ENCODE results near the gene TOMM40L.

The TOMM40L gene

GRCh38 chr1:161196521-161197451 lies 29.1 kb upstream of the TOMM40L start:
- in situ Hi-C loops (cut with HindIII; ENCODE audit: low sequenced_read_pairs), result no loop called here

- in situ Hi-C loops (cut with HindIII; ENCODE audit: low sequenced_read_pairs), result no loop called here
Measured at GRCh38 chr1:161197560-161198193, 28.2 kb upstream of the TOMM40L start.

- in situ Hi-C loops (cut with HindIII; ENCODE audit: low sequenced_read_pairs), result no loop called here
Measured at GRCh38 chr1:161198194-161198896, 27.5 kb upstream of the TOMM40L start.

GRCh38 chr1:161198897-161199431 lies 26.9 kb upstream of the TOMM40L start, which contains the start of gene ADAMTS4:
ADAMTS4 (minus strand) TSS chr1:161199054; CDS start chr1:161198627, 427 bp downstream.
- in situ Hi-C loops (cut with HindIII; ENCODE audit: low sequenced_read_pairs), result no loop called here

- in situ Hi-C loops (cut with HindIII; ENCODE audit: low sequenced_read_pairs), result no loop called here
Measured at GRCh38 chr1:161199506-161200139, 26.2 kb upstream of the TOMM40L start.

GRCh38 chr1:161200421-161200991 lies 25.4 kb upstream of the TOMM40L start:
- in situ Hi-C loops (cut with HindIII; ENCODE audit: low sequenced_read_pairs), result no loop called here

GRCh38 chr1:161200992-161201835 lies 24.6 kb upstream of the TOMM40L start:
- in situ Hi-C loops (cut with HindIII; ENCODE audit: low sequenced_read_pairs), result no loop called here

GRCh38 chr1:161201836-161202712 lies 23.8 kb upstream of the TOMM40L start, which contains the start of gene NDUFS2:
NDUFS2 (plus strand) TSS chr1:161202367; CDS start chr1:161202386, 19 bp downstream.
- in situ Hi-C loops (cut with HindIII; ENCODE audit: low sequenced_read_pairs), result no loop called here

- in situ Hi-C loops (cut with HindIII; ENCODE audit: low sequenced_read_pairs), result loop anchor here (5.0 kb wide), 1 partner anchor 176 kb away; no protein-coding TSS in a partner anchor
Measured at GRCh38 chr1:161206411-161207140, 19.3 kb upstream of the TOMM40L start.

GRCh38 chr1:161207173-161207572 lies 18.7 kb upstream of the TOMM40L start:
- in situ Hi-C loops (cut with HindIII; ENCODE audit: low sequenced_read_pairs), result loop anchor here (5.0 kb wide), 1 partner anchor 175 kb away; no protein-coding TSS in a partner anchor

GRCh38 chr1:161209790-161210409 lies 16.0 kb upstream of the TOMM40L start:
- in situ Hi-C loops (cut with HindIII; ENCODE audit: low sequenced_read_pairs), result loop anchor here (5.0 kb wide), 1 partner anchor 172 kb away; no protein-coding TSS in a partner anchor

GRCh38 chr1:161214369-161214768 lies 11.5 kb upstream of the TOMM40L start:
- in situ Hi-C loops (cut with HindIII; ENCODE audit: low sequenced_read_pairs), result no loop called here

GRCh38 chr1:161215076-161215475 lies 10.8 kb upstream of the TOMM40L start, which contains the start of gene FCER1G:
FCER1G (plus strand) TSS chr1:161215295; CDS start chr1:161215322, 27 bp downstream.
- in situ Hi-C loops (cut with HindIII; ENCODE audit: low sequenced_read_pairs), result loop anchor here (5.0 kb wide), 1 partner anchor 92 kb away; the partner anchor contains the start of gene MPZ

- in situ Hi-C loops (cut with HindIII; ENCODE audit: low sequenced_read_pairs), result loop anchor here (5.0 kb wide), 1 partner anchor 90 kb away; the partner anchor contains the start of gene MPZ
Measured at GRCh38 chr1:161216945-161217712, 8.7 kb upstream of the TOMM40L start.

- in situ Hi-C loops (cut with HindIII; ENCODE audit: low sequenced_read_pairs), result loop anchor here (5.0 kb wide), 1 partner anchor 89 kb away; the partner anchor contains the start of gene MPZ
Measured at GRCh38 chr1:161217831-161218230, 8.0 kb upstream of the TOMM40L start.
